GM19468 (cell line): ENCODE results near the gene PSMD7.

Source experiments
- ATAC-seq: cut with Tn5 transposase; IDR thresholded peaks from one replicate; pipeline ENCODE4 v1.9.1; 2021; ENCODE audit warnings: mild to moderate bottlenecking, moderate library complexity, moderate number of reproducible peaks; ENCODE audit not compliant: unreplicated experiment; ENCODE audit errors: extremely low read depth

The PSMD7 gene

DNA sequence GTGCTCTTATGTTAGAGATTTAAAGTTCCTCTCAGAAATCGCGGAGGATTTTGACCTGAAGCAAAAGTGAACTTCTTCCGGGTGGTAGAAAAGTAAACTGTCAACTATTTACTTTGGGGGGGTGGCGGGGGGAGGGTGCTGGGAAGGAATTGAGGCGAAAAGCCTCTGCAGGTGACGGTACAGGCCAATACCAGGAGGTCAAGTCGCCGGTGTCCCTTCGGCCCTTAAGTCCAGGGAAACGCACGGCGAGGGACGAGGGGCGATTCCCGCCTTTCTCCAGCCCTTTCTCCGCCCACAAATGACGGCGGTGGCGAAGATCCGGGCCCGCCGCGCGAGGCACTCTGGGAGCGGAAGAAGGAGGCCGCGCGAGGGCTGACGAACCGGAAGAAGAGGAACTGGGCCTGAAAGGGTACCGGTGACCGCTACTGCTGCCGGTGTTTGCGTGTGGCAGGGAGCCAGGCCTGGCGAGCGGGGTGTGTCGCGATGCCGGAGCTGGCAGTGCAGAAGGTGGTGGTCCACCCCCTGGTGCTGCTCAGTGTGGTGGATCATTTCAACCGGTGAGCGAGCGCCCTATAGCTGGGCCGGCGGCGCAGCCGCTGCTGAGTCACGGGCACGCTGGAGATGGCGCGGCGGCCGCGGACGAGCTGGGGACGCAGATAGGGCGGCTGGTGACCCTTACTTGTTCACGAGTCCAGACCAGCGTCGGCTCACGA lies at the start of gene PSMD7:
TSS of gene PSMD7 (plus strand) at position 383 of the 713 bp plus-strand sequence. CDS start at position 484, 101 bp downstream.
- peak; percentile 83 for ATAC-seq

GRCh38 chr16:74249254-74249653 lies 47.4 kb upstream of the PSMD7 start:
- no peak for ATAC-seq

DNA sequence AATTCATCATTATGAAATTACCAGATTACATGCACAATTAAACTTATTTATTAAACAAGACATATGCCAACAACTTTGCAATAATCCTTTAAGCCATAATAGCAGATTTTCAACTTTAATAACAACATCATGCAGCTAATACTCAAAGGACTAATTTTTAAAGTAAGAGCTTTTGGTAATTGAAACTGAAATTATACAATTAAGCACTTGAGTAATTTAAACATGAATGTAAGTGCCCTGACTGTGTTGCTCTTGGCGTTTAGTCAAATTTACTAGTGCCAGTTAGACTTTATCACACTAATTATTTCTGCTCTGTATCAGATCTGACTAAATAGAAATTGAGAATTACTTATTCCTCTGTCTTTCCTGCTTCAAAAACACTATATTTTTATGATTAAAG lies 46.8 kb upstream of the PSMD7 start:
- no peak for ATAC-seq

DNA sequence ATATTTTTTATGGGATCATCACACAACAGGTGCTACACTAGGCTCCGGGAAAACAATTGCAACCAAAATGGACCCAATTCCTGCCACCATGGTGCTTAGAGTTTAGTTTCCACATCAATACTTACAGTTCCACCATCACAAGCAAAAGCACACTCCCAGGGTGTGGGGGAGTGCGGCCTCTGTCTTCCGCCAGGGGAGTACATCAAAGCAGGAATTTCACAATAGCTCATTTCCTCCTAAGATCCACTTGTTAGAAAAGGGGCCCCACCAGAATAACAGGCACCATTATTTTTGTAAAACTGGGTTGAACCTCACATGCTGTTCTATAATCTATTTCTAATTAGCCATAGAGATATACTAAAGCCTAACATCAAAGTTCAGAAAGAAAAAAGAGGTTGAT lies 44.3 kb upstream of the PSMD7 start:
- ATAC-seq, result no peak

- ATAC-seq, result no peak
These were observed 43.3 kb upstream of the PSMD7 start for GRCh38 chr16:74253161-74253938.

GRCh38 chr16:74257061-74257460 lies 39.6 kb upstream of the PSMD7 start:
- ATAC-seq, result no peak

- no peak for ATAC-seq
These were observed 35.5 kb upstream of the PSMD7 start for GRCh38 chr16:74261068-74261467.

DNA sequence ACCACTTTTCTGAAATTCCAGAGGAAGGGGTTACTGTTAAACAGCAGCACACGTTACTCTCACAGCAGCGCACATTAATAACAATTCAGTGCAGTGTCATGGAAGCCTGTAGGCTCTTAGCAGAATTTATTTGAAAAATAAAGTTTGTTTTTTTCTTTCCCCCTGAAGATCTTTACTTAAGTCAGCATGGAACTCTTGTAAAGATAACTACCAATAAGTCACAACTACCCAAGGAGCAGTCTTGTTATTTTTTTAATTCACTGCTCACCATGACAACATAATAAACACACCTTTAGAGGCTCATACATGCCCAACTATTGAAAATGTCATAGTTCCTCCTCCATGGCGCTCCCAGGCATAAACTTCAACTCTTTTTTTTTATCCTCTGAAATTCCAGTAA lies 31.8 kb upstream of the PSMD7 start:
- no peak for ATAC-seq

- no peak for ATAC-seq
These were observed 28.2 kb upstream of the PSMD7 start for GRCh38 chr16:74268372-74268782.

GRCh38 chr16:74271872-74272271 lies 24.7 kb upstream of the PSMD7 start:
- ATAC-seq, result no peak

DNA sequence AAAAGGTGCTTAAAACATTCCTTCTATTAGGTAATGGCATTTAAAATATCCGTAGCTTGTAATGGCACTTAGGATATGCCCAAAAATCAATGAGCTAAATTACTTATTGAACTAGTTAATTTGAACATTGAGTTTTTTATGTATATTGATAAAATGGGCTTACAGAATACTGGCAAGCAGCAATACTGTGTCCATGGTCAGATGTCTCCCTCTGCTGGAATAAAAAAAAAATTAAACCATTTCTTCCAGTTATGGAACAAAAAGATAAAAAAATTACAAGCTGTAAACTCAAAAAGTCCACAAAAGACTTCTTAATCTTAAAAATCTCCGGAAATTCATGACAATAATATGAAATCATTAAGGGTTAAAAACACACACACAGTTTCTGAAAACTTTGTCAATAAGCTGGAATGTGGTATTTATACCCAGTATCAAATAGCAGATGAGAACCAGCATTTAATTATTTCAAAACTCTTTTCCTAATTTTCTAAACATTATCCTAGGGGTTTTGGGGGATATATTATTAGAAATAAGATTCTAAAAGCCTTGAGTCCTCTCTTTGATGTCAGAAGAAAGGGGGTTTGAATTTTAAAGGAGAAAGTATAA lies 21.5 kb upstream of the PSMD7 start:
- ATAC-seq, result no peak

GRCh38 chr16:74275711-74276110 lies 20.9 kb upstream of the PSMD7 start:
- no peak for ATAC-seq

- no peak for ATAC-seq
These were observed 18.6 kb upstream of the PSMD7 start for GRCh38 chr16:74277974-74278373.

DNA sequence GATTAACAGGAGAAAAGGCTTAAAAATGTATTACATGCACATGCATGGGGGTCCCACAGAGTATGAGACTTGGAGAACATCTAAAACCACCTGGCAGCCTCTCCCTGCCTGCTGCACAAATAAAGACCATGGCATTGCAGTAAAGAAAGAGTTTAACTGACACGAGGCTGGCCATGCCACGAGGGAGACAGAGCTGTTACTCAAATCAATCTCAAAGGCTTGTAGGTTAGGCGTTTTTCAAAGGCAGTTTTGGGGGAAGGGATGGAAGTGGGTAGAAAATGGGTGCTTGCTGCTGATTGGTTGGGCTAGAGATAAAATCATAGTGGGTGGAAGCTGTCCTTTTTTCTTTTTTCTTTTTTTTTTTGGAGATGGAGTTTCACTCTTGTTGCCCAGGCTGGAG lies 17.3 kb upstream of the PSMD7 start:
- no peak for ATAC-seq

DNA sequence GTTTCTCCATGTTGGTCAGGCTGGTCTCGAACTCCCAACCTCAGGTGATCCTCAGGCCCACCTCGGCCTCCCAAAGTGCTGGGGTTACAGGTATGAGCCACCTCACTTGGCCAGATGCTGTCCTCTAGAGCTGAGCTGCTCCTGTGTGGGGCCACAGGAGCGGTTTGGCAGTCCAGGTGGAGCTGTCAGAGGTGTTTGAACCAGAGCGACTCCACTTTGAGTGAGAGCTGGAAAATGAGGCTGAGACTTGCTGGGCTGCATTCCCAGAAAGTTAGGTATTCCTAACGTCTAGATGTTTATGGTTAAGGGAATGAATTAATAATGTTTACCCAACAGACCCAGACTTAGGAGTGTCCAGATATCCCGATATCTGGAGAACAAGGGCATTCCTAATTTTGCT lies 16.8 kb upstream of the PSMD7 start:
- ATAC-seq, result no peak

DNA sequence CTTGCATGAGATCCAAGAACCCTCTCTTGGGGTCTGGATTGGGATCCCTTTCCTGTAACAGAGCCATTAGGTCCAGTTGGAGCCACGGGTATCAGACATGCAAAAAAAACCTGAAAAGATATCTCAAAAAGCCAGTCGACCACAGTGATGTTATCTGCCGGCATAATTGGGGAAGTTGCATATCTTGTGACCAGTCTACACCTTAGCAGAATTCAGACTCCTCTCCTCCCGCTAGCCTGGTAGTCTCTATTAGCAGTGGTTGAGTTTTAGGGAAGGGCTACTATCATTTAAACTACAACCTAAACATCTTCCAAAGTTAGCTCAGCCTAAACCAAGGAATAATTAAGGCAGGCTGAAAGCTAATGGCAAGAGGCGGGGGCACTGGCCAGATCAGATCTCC lies 16.2 kb upstream of the PSMD7 start:
- ATAC-seq, result no peak

- no peak for ATAC-seq
These were observed 15.3 kb upstream of the PSMD7 start for GRCh38 chr16:74281300-74281699.

DNA sequence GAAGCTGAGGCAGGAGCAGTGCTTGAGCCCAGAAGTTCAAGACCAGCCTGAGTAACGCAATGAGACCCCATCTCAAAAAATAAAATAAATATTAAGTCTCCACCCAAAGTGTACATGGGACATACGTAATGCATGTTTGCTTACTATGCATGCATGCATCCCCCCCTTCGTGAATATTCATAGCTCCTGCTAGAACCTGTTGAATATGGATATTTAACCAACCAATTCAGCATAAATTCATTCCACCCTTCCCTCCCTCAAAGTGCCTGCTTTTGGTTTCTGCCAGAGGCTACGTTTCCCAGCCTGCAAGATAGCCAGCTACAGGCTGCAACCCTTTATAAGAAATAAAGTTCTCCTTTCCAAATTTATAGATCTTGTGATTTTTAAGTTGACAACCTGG lies 12.9 kb upstream of the PSMD7 start:
- no peak for ATAC-seq

DNA sequence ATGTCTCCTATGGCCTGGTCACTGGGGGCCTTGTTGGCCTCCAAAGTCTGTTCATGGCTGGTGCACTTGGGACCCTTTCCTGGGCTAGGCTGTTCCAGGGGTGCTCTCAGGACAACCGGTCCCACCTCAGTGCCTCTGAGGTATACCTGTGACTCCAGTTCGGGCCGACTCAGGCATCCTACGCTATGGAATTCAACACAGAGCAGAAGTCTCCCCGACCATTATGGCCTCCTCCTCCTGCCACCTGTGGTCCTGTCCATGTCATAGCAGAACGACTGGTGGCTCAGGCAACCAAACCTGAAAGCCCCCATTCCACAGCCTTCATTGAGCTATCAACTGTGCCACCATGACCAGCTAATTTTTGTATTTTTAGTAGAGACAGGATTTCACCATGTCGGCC lies 8.5 kb upstream of the PSMD7 start:
- ATAC-seq, result no peak

DNA sequence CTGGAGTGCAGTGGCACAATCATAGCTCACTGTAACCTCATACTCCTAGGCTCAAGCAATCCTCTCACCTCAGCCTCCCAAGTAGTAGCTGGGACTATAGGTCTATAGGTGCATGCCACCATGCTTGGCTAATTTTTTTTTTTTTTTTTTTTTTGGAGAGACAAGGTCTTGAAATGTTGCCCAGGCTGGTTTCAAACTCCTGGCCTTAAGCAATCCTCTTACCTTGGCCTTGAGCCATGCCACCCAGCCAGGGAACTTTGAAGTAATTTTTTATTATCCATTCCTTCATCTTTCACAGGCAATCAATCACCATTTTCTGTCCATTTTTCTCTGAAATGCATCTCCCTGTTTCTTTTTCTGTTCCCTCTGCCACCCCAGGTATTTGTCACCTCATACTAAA lies 6.3 kb upstream of the PSMD7 start:
- ATAC-seq, result no peak

GRCh38 chr16:74291176-74291575 lies 5.4 kb upstream of the PSMD7 start:
- no peak for ATAC-seq
